ENCODE data around the gene AKT3. TPM values are rescaled to one million over a fixed set of nuclear protein-coding genes. Genes with fewer than 3 reads are reported as not detected.

AKT3 gene
- polyA plus RNA-seq, 1 experiment = 34.9 TPM

DNA sequence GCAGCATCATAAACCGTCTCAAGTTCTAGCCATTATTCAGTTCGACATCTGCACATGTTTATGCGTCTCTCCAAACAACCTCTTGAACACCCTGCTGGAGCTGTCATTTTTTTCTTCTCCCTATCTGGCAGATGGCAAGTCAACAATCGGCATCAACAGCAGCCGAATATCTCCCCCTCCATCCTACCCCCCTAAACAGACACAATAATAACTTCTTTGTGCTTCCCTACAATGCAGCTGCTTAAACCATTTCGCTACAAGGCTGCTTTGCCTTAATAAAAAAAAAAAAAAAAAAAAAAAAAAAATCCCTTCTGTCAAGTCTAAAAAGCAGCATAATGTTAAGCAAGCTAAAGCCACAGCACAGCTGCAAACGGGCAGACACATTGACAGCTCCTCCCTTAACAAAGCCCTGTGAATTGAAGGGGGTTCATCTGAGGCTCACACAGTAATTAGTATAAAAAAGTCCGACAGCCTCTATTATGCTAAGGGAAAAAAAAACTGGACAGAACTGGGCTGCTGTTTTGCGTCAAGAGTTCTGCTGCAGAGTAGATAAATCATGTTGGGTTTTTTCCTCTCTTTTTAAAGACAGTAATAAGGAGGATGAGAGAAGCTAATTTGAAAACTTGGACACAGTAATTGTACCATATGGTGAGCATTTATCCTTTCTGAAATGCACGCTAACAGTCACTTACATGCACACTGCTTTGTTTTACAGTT lies 136.4 kb downstream of the AKT3 start:
- Histone ChIP-seq H3K9me3 (ENCODE audit: control insufficient read depth, insufficient read depth, low read length) (no peaks in the 10 kb centered on the region), H3K27me3 (ENCODE audit: control insufficient read depth, insufficient read depth, low read length) (no peaks in the 10 kb centered on the region), H3K27ac (ENCODE audit: low read depth, low read length) (no peak overlapping the region), H3K4me3 (ENCODE audit: low read depth, low read length) (peak overlapping the region; percentile 11; the same call in 1 of the 2 replicates)
- TF ChIP-seq CTCF (IDR thresholded peaks at IDR 0.05; ENCODE audit: low read depth, low read length) = no peak
- CTCF ChIA-PET = interaction anchor here (0.6 to 2.7 kb wide), 12 partner anchors 8 to 586 kb away, joined by 3 to 21 read pairs (median 5); no protein-coding TSS in a partner anchor
- POLR2A ChIA-PET = interaction anchor here (0.6 to 0.7 kb wide), 5 partner anchors 18 to 222 kb away, joined by 3 to 11 read pairs (median 4); no protein-coding TSS in a partner anchor
- no peak for DNase-seq (ENCODE audit: low read depth, low spot score)

DNA sequence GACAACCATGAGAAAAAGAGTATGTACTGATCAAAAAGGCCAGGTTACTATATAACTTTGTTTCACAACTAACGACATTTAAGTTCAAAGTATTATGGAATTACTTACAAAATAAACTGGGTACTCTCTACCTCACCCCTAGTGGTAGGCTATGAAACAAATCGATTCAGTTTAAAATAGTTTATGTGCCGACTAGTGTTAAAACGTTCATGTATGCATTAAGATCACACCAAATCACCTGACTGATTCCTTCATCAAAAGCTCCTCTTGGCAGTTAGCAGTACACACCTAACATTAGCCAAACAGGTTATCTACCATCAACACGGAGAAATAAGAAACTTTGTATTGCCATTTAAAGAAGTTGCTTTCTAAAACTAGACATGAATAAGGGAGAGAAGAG lies 137.1 kb downstream of the AKT3 start:
- Histone ChIP-seq H3K4me3 (ENCODE audit: low read depth, low read length) (no peak overlapping the region), H3K9me3 (ENCODE audit: control insufficient read depth, insufficient read depth, low read length) (no peaks in the 10 kb centered on the region), H3K27me3 (ENCODE audit: control insufficient read depth, insufficient read depth, low read length) (no peaks in the 10 kb centered on the region), H3K27ac (ENCODE audit: low read depth, low read length) (no peak overlapping the region)
- DNase-seq (ENCODE audit: low read depth, low spot score) = no peak
- TF ChIP-seq CTCF (IDR thresholded peaks at IDR 0.05; ENCODE audit: low read depth, low read length) = peak; percentile 41
- CTCF ChIA-PET = interaction anchor here (0.6 to 2.7 kb wide), 11 partner anchors 9 to 586 kb away, joined by 3 to 21 read pairs (median 5); no protein-coding TSS in a partner anchor
- POLR2A ChIA-PET = no interaction called here

DNA sequence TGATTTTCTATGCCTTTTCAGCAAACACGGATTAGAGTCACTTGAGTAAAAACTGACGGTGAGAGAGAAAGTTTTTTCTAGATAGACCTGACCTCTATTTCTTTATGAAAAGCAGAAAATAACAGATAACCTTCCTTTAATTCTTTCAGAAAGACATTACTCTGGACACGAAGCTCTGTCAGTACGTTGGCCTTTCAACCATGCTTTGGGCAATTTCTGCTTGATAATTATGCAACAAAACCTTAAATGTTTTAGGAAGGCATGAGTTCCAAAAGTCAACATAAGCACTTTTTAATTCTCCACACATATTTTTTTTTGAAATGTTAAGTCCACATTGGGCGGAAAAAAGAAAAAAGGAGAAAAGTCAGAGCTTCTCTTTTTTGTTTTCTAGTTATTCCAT lies 137.8 kb downstream of the AKT3 start:
- DNase-seq (ENCODE audit: low read depth, low spot score) = no peak
- Histone ChIP-seq H3K4me3 (ENCODE audit: low read depth, low read length) (no peak overlapping the region), H3K27ac (ENCODE audit: low read depth, low read length) (no peak overlapping the region), H3K9me3 (ENCODE audit: control insufficient read depth, insufficient read depth, low read length) (no peaks in the 10 kb centered on the region), H3K27me3 (ENCODE audit: control insufficient read depth, insufficient read depth, low read length) (no peaks in the 10 kb centered on the region)
- ChIA-PET POLR2A (no interaction called here), CTCF (interaction anchor here (0.5 to 2.7 kb wide), 7 partner anchors 8 to 98 kb away, joined by 3 to 18 read pairs (median 3); no protein-coding TSS in a partner anchor)
- no peak for TF ChIP-seq CTCF (IDR thresholded peaks at IDR 0.05; ENCODE audit: low read depth, low read length)

GRCh38 chr1:243710467-243710866 lies 139.6 kb downstream of the AKT3 start:
- Histone ChIP-seq H3K9me3 (ENCODE audit: control insufficient read depth, insufficient read depth, low read length) (no peaks in the 10 kb centered on the region), H3K27ac (ENCODE audit: low read depth, low read length) (no peak overlapping the region), H3K4me3 (ENCODE audit: low read depth, low read length) (no peak overlapping the region), H3K27me3 (ENCODE audit: control insufficient read depth, insufficient read depth, low read length) (no peaks in the 10 kb centered on the region)
- POLR2A ChIA-PET = no interaction called here
- CTCF ChIA-PET = interaction anchor here (0.6 to 1.8 kb wide), 3 partner anchors 38 to 1069 kb away, joined by 4 to 8 read pairs (median 5); no protein-coding TSS in a partner anchor
- no peak for TF ChIP-seq CTCF (IDR thresholded peaks at IDR 0.05; ENCODE audit: low read depth, low read length)
- DNase-seq (ENCODE audit: low read depth, low spot score) = no peak

DNA sequence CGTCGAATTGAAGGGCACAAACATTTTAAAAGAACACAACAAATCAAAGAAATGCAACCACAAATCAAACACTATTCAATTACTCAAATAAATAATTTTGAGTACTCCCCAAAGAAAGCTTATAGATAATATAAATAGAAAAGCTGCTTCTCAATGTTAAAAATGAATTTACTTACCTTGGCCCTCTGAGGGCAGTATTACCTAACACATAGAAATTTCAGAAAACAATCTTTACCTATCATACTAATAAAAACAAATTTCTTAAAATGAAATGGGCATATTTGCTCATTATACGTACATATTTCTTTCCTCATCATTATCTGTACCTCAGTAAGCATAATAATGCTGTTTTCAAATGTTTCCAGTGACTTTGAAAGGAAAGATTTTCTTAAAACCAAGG lies 141.8 kb downstream of the AKT3 start:
- TF ChIP-seq CTCF (IDR thresholded peaks at IDR 0.05; ENCODE audit: low read depth, low read length) = peak; percentile 17; the same call in 1 of the 2 replicates
- Histone ChIP-seq H3K27ac (ENCODE audit: low read depth, low read length) (no peak overlapping the region), H3K4me3 (ENCODE audit: low read depth, low read length) (no peak overlapping the region), H3K27me3 (ENCODE audit: control insufficient read depth, insufficient read depth, low read length) (no peaks in the 10 kb centered on the region), H3K9me3 (ENCODE audit: control insufficient read depth, insufficient read depth, low read length) (no peaks in the 10 kb centered on the region)
- CTCF ChIA-PET = interaction anchor here (0.6 to 1.0 kb wide), 2 partner anchors 553 to 565 kb away, joined by 3 to 4 read pairs; no protein-coding TSS in a partner anchor
- no peak for DNase-seq (ENCODE audit: low read depth, low spot score)
- POLR2A ChIA-PET = no interaction called here
